ENCODE data around the gene PKD2L2.

PKD2L2 gene

DNA sequence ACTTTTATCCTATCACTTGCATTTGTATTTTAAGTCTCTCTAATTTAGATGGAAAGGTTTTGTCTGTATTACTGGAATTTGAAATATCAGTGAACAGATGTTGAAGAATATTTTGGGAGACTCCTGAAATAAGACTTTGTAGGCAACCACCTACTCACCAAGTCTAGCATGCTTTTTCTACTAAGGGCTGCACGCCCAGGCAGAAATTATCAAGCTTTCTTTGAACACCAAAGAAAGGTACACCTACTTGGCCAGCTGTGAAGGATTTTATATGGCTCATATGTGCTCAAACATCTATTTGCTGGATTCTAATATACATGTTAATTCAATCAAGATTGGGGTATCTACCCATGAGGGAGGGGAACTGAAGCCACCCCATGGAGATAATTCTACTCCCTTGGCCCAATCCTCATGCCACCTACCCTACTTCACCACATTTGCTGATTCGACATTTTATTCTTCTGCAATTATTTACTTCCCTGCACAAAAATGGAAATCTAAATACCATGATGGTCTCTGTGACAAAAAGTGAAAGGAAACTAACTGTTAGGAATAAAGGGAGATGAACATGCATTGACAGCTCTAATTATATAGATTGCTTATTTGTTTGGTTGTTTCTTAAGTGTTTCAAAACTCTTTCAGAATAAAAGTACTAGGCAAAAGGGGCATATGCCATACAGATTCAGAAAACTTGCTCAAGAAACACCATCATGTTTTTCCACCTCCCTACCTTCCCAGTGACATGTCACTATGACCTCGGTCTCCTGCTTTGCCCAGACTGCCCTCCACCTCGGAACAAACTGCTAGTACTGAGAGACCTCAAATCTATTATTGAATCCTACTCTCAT is 22.5 kb upstream of the PKD2L2 start:
- TF ChIP-seq, protein P1, sequence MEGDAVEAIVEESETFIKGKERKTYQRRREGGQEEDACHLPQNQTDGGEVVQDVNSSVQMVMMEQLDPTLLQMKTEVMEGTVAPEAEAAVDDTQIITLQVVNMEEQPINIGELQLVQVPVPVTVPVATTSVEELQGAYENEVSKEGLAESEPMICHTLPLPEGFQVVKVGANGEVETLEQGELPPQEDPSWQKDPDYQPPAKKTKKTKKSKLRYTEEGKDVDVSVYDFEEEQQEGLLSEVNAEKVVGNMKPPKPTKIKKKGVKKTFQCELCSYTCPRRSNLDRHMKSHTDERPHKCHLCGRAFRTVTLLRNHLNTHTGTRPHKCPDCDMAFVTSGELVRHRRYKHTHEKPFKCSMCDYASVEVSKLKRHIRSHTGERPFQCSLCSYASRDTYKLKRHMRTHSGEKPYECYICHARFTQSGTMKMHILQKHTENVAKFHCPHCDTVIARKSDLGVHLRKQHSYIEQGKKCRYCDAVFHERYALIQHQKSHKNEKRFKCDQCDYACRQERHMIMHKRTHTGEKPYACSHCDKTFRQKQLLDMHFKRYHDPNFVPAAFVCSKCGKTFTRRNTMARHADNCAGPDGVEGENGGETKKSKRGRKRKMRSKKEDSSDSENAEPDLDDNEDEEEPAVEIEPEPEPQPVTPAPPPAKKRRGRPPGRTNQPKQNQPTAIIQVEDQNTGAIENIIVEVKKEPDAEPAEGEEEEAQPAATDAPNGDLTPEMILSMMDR (IDR thresholded peaks at IDR 0.05; ENCODE audit: insufficient read depth, low read length, missing control alignments): no peak
- H3K4me3 ChIP-seq (ENCODE audit: low read depth, low read length): no peak overlapping the region
- ChIA-PET POLR2A (no interaction called here), CTCF (no interaction called here)
- DNase-seq (ENCODE audit: low read depth, low spot score): no peak

DNA sequence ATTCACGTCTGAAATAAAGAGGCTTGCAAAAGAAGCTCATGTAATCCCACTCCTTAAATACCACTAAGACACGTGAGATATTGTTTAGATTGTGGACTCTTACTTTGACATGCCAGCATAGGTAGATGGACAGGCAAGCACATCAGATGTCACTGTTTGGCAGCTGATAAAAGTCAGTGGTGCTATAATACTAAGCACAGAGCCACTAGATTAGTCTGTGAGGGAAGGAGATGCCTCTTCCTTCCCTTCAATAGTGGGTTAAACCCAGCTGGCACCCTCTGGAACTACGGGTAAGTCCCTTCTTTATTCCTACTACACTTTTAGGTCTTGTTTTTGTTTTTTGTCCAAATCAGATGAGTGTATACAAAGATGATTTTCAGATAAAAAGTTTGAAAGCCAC is 21.6 kb upstream of the PKD2L2 start, which contains the start of gene MYOT:
MYOT (plus strand) TSS at position 197 of the 400 bp plus-strand sequence. CDS start 2,792 bp downstream, outside the sequence.
- DNase-seq (ENCODE audit: low read depth, low spot score): no peak
- TF ChIP-seq, protein P1 (IDR thresholded peaks at IDR 0.05; ENCODE audit: insufficient read depth, low read length, missing control alignments): no peak
- ChIA-PET CTCF (no interaction called here), POLR2A (no interaction called here)
- no peak within 1 kb of the TSS for H3K4me3 ChIP-seq (ENCODE audit: low read depth, low read length)

DNA sequence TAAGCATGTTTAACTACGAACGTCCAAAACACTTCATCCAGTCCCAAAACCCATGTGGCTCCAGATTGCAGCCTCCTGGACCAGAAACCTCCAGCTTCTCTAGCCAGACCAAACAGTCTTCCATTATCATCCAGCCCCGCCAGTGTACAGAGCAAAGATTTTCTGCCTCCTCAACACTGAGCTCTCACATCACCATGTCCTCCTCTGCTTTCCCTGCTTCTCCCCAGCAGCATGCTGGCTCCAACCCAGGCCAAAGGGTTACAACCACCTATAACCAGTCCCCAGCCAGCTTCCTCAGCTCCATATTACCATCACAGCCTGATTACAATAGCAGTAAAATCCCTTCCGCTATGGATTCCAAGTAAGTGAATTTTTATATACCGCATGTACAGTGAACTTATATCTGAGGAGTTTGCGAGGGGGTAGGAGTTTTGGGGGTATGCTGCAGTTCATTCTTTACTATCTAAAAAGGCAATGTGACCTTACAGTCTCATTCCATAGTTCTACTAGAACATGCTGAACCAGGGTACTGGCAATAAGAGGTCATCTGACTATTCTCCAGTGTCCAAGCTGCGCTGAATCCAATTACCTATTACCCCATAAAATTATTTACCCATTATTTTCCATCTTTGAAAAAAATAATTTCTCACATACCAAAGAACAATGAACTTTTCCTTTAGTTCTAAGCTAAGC is 18.5 kb upstream of the PKD2L2 start:
- H3K4me3 ChIP-seq (ENCODE audit: low read depth, low read length): no peak overlapping the region
- no peak for DNase-seq (ENCODE audit: low read depth, low spot score)
- TF ChIP-seq, protein P1 (IDR thresholded peaks at IDR 0.05; ENCODE audit: insufficient read depth, low read length, missing control alignments): no peak
- ChIA-PET POLR2A (no interaction called here), CTCF (interaction anchor here (0.5 to 1.7 kb wide), 2 partner anchors 18 to 192 kb away, joined by 3 to 6 read pairs; partner anchors contain the start of gene PKD2L2)

DNA sequence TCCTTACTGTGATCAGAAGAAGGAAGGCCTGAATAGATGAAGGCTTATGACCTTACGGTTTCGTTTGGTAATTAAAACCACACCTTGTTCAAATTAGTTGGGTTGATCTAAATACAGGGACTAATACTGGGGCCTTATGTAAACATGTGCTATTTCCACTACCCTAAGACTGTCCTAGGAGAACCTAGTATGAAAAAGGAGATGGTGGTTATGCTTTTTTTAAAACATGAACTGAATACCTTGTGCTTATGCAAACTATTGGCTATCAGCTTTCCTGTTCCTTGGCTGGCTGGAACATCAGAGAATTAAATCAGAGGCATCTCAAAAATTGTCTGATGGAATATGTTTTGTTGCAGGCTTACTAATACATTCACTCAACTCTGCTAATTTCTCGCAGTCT is 17.7 kb upstream of the PKD2L2 start:
- CTCF ChIA-PET: interaction anchor here (1.7 kb wide), 1 partner anchor 17 kb away, joined by 6 read pairs; the partner anchor contains the start of gene PKD2L2
- DNase-seq (ENCODE audit: low read depth, low spot score): no peak
- POLR2A ChIA-PET: no interaction called here
- H3K4me3 ChIP-seq (ENCODE audit: low read depth, low read length): no peak overlapping the region
- TF ChIP-seq, protein P1 (IDR thresholded peaks at IDR 0.05; ENCODE audit: insufficient read depth, low read length, missing control alignments): no peak

DNA sequence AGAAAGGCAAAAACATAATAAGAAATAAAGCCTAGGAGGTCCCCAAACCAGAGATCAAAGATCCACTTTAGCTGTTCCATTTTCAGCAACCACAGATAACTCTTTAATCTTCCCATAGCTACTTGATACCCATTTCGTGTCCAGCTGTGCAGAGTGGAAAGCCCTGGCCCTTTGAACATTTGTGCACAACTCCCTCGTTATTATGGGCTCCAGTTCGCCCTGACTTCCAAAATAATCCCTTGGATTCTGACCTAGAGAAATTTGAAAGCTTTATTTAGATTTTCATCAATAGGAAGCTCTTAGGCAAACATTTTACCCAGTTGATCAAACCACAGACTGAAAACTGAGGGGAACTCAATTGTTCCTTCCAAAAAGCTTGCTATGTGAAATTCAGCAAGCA is 16.8 kb upstream of the PKD2L2 start:
- POLR2A ChIA-PET: no interaction called here
- DNase-seq (ENCODE audit: low read depth, low spot score): no peak
- CTCF ChIA-PET: interaction anchor here (1.5 to 1.7 kb wide), 2 partner anchors 16 to 93 kb away, joined by 5 to 6 read pairs; partner anchors contain the start of gene PKD2L2
- no peak overlapping the region for H3K4me3 ChIP-seq (ENCODE audit: low read depth, low read length)
- TF ChIP-seq, protein P1 (IDR thresholded peaks at IDR 0.05; ENCODE audit: insufficient read depth, low read length, missing control alignments): no peak

DNA sequence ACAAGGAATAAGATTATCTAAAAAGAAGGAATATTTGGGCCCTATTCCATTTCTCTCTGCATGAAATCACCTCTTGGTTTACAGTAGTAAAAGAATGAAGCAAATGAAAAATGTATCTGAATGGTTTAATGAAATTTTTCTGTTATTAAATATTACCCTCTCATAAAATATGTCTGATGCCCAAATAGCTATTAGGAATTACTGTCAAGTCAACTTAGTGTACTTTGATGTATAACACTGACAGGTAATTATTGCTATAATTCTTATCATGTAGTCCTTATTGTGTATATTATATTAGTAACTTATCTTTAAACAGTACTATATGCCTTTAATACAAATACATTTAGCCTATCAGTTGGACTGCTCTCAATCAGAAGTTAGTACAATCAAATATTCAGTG is 13.2 kb upstream of the PKD2L2 start:
- ChIA-PET CTCF (no interaction called here), POLR2A (no interaction called here)
- no peak overlapping the region for H3K4me3 ChIP-seq (ENCODE audit: low read depth, low read length)
- TF ChIP-seq, protein P1 (IDR thresholded peaks at IDR 0.05; ENCODE audit: insufficient read depth, low read length, missing control alignments): no peak
- no peak for DNase-seq (ENCODE audit: low read depth, low spot score)

Measured in AG04449 (cell line).